Right lobe of liver (tissue), 6 donors: ENCODE measurements around the gene GADL1. TPM values are rescaled to one million over a fixed set of nuclear protein-coding genes. Genes with fewer than 3 reads are reported as not detected.

ENCODE experiments used
- ATAC-seq, 4 donors: fragments of 200-7000 bp; cut with Tn5 transposase; one replicate each; pipeline ENCODE4 v1.9.1; 2020; ENCODE audit warnings: mild to moderate bottlenecking in 4 of 4, moderate library complexity in 4 of 4
- DNase-seq, 3 donors: peaks; one replicate each; pipeline ENCODE4 v3.0.0-alpha.2; 2020
- H3K27ac ChIP-seq, 3 donors: fragments of 200-600 bp; one replicate each; pipeline ENCODE4 v1.8.0; 2022
- H3K27me3 ChIP-seq, 2 donors: fragments of 200-600 bp; one replicate each; pipeline ENCODE4 v1.8.0; 2022
- H3K36me3 ChIP-seq, 4 donors: fragments of 200-600 bp; sonication (generic) in 1 of 4; one replicate each; pipeline versions ENCODE4 v1.5.1 to v1.8.0; 2017 to 2022; ENCODE audit warnings: control low read depth in 1 of 4
- H3K4me1 ChIP-seq, 4 donors: fragments of 200-600 bp; sonication (generic) in 1 of 4; one replicate each; pipeline versions ENCODE4 v1.5.1 to v1.8.0; 2017 to 2022; ENCODE audit warnings: control low read depth in 1 of 4
- H3K4me3 ChIP-seq, 3 donors: fragments of 200-600 bp; one replicate each; pipeline ENCODE4 v1.8.0; 2022
- H3K9me3 ChIP-seq, 4 donors: fragments of 200-600 bp; sonication (generic) in 1 of 4; one replicate each; pipeline versions ENCODE4 v1.5.1 to v1.8.0; 2017 to 2022; ENCODE audit warnings: control low read depth in 1 of 4
- CTCF ChIP-seq, 4 donors: fragments of 200-600 bp in 3 of 4; fragments of 450-650 bp in 1 of 4; IDR thresholded peaks; one replicate each; pipeline versions ENCODE4 v1.5.1 to v1.8.0; 2016 to 2022; ENCODE audit warnings: antibody characterized with exemption in 4 of 4, mild to moderate bottlenecking in 2 of 4
- POLR2A ChIP-seq: fragments of 450-650 bp; IDR thresholded peaks from one replicate; pipeline ENCODE4 v1.6.1; 2017; ENCODE audit warnings: antibody characterized with exemption, mild to moderate bottlenecking
- WGBS: methylation state at CpG from one replicate; pipeline ENCODE4 v1.1.6; 2018; ENCODE audit warnings: low coverage, low lambda C conversion rate; ENCODE audit not compliant: insufficient coverage; ENCODE audit errors: missing lambda C conversion rate; 5-methylcytosine and 5-hydroxymethylcytosine counted together
- intact Hi-C, 2 donors: fragments of 100-400 bp; cut with DNase I; formaldehyde crosslinking; loops; one replicate each; pipeline versions ENCODE4 v1.11.2 to v1.14.1; 2022
- total RNA-seq, 6 experiments: library from RNA; depleted of rRNA in 2 of 6; stranded (reverse); fragments of >200 nt in 2 of 6; fragmentation: NEBNext Ultra II Directional in 3 of 6; extraction: Animal tissue kit (Norgen Biotek cat#: 25700) in 3 of 6; gene quantifications; one replicate each; pipeline versions ENCODE4 v1.1.0 to v1.2.4, GENCODE V29; 2016 to 2023
- donor health status: DM: no; HTN: yes; CAD: no.
- donor health status: DM: no; HTN: no; CAD: no.
- donor health status: DM: no; HTN: no; CAD: no.
- donor health status: DM: no; HTN: yes; CAD: no.
- donor health status: DM: no; HTN: yes; CAD: no.

GADL1 gene
- total RNA-seq, 6 experiments from 2014 or later = not detected

DNA sequence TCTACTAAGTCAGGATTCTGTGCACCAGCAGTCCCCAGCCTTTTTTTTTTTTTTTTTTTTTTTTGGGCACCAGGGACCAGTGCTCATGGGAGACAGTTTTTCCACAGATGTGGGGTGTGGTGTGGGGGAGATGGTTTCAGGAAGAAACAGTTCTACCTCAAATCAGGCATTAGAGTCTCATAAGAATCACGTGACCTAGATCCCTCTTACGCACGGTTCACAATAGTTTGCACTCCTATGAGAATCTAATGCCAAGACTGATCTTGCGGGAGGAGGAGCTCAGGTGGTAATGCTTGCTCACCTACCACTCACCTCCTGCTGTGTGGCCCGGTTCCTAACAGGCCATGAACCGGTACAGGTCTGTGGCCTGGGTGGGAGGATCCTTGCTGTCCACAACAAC is 88.8 kb downstream of the GADL1 start:
- TF ChIP-seq CTCF (IDR thresholded peaks at IDR 0.05) = no peak
- TF ChIP-seq POLR2A = no peak
- Histone ChIP-seq H3K36me3 (no peaks in the 10 kb centered on the region), H3K9me3 (no peaks in the 10 kb centered on the region), H3K27me3 (no peaks in the 10 kb centered on the region), H3K4me1 (no peaks in the 10 kb centered on the region), H3K27ac (no peak overlapping the region), H3K4me3 (no peak overlapping the region)
- intact Hi-C loops = no loop called here
- 87% methylated on average over 6 of the region's 6 CpGs for WGBS
- no peak for DNase-seq
- no peak for ATAC-seq

- no peak for DNase-seq
- TF ChIP-seq CTCF (IDR thresholded peaks at IDR 0.05) (no peak), POLR2A (no peak)
- no peak for ATAC-seq
- Histone ChIP-seq H3K4me3 (no peak overlapping the region), H3K27ac (no peak overlapping the region), H3K27me3 (no peaks in the 10 kb centered on the region), H3K9me3 (no peaks in the 10 kb centered on the region), H3K4me1 (no peaks in the 10 kb centered on the region), H3K36me3 (no peaks in the 10 kb centered on the region)
- intact Hi-C loops = no loop called here
- WGBS = 38% methylated on average over 3 of the region's 3 CpGs
Measured at GRCh38 chr3:30804984-30805383, 89.5 kb downstream of the GADL1 start.

GRCh38 chr3:30795176-30795575 is 99.3 kb downstream of the GADL1 start:
- ATAC-seq (no peak), DNase-seq (no peak)
- no peaks in the 10 kb centered on the region for H3K4me1 ChIP-seq
- H3K4me3 ChIP-seq = no peak overlapping the region
- TF ChIP-seq CTCF (IDR thresholded peaks at IDR 0.05) (no peak), POLR2A (no peak)
- 85% methylated on average over 2 of the region's 2 CpGs for WGBS
- H3K36me3 ChIP-seq = no peaks in the 10 kb centered on the region
- H3K27ac ChIP-seq = no peak overlapping the region
- H3K9me3 ChIP-seq = no peaks in the 10 kb centered on the region
- intact Hi-C loops = no loop called here
- no peaks in the 10 kb centered on the region for H3K27me3 ChIP-seq

GRCh38 chr3:30793740-30794139 is 100.7 kb downstream of the GADL1 start:
- Histone ChIP-seq H3K27me3 (no peaks in the 10 kb centered on the region), H3K4me1 (no peaks in the 10 kb centered on the region), H3K36me3 (no peaks in the 10 kb centered on the region), H3K9me3 (no peaks in the 10 kb centered on the region), H3K4me3 (no peak overlapping the region), H3K27ac (no peak overlapping the region)
- DNase-seq (no peak), ATAC-seq (no peak)
- intact Hi-C loops = no loop called here
- WGBS = 77% methylated on average over 4 of the region's 4 CpGs
- TF ChIP-seq CTCF (IDR thresholded peaks at IDR 0.05) (no peak), POLR2A (no peak)

- DNase-seq = no peak
Measured at GRCh38 chr3:30790150-30790549, 104.3 kb downstream of the GADL1 start.

More at GRCh38 chr3:30790150-30790549, 104.3 kb downstream of the GADL1 start:
- TF ChIP-seq CTCF (IDR thresholded peaks at IDR 0.05) (no peak), POLR2A (no peak)
- Histone ChIP-seq H3K27me3 (no peaks in the 10 kb centered on the region), H3K9me3 (no peaks in the 10 kb centered on the region), H3K27ac (no peak overlapping the region), H3K4me3 (no peak overlapping the region), H3K36me3 (no peaks in the 10 kb centered on the region), H3K4me1 (no peaks in the 10 kb centered on the region)
- intact Hi-C loops = no loop called here
- ATAC-seq = no peak
